GM12878 (cell line): ENCODE results near the gene ALPP. TPM values are rescaled to one million over a fixed set of nuclear protein-coding genes. Genes with fewer than 3 reads are reported as not detected.

Experiments used
- ATAC-seq: fragments of 200-7000 bp; cut with Tn5 transposase; 3 replicates; pipeline ENCODE4 v1.9.1; 2020; ENCODE audit warnings: mild to moderate bottlenecking, moderate library complexity
- BruUV-seq: library from RNA; stranded (reverse); fragments of 400-500 nt; replicated peaks from 2 replicates; lab custom pipeline; 2021; lab: Mats Ljungman, UMichigan
- CTCF ChIA-PET: fragments of 300-600 bp; sonication (Branson Sonifier 250); formaldehyde crosslinking; extraction: SDS; loops from one replicate; lab custom pipeline; 2021; ENCODE audit warnings: inconsistent platforms; lab: Yijun Ruan, JAX
- POLR2A ChIA-PET: fragments of 350-600 bp; formaldehyde crosslinking; extraction: SDS; loops from one replicate; lab custom pipeline; 2021; ENCODE audit warnings: inconsistent platforms; lab: Charles Lee
- RAD21 ChIA-PET: fragments of 300-600 bp; sonication (Branson Sonifier 250); formaldehyde crosslinking; loops from one replicate; lab custom pipeline; 2023; ENCODE audit warnings: antibody characterized with exemption; ENCODE audit not compliant: unreplicated experiment; lab: Charles Lee
- SMC1A ChIA-PET: fragments of 300-600 bp; sonication (Branson Sonifier 250); formaldehyde crosslinking; loops from one replicate; lab custom pipeline; 2023; ENCODE audit not compliant: unreplicated experiment, uncharacterized antibody; lab: Charles Lee
- DNase-seq: peaks from one replicate; pipeline ENCODE4 v3.0.0-alpha.2; 2011; ENCODE audit warnings: low read depth, low spot score
- FAIRE-seq: peaks from 3 replicates; lab custom pipeline; 2011; peaks lifted over from hg19 to GRCh38; lab: Jason Lieb, UNC
- H2AFZ ChIP-seq: 2 replicates; pipeline ENCODE4 v1.6.0; 2011; ENCODE audit warnings: low read depth, low read length, control low read depth; ENCODE audit not compliant: control insufficient read depth
- H3K27ac ChIP-seq: 2 replicates; pipeline ENCODE4 v1.5.1; 2011; ENCODE audit warnings: control low read depth; ENCODE audit not compliant: control insufficient read depth, insufficient read depth
- H3K27me3 ChIP-seq, 2 experiments: replicated peaks in 1 of 2; 2 replicates each; pipeline versions ENCODE4 v1.6.0 to v1.6.1; 2011; ENCODE audit warnings: low read length in 1 of 2; ENCODE audit not compliant: control insufficient read depth in 2 of 2, insufficient read depth in 2 of 2
- H3K36me3 ChIP-seq, 2 experiments: 2 replicates each; pipeline ENCODE4 v1.5.1; 2011; ENCODE audit warnings: low read length in 1 of 2; ENCODE audit not compliant: control insufficient read depth in 2 of 2, insufficient read depth in 2 of 2
- H3K4me1 ChIP-seq: 2 replicates; pipeline ENCODE4 v1.6.1; 2011; ENCODE audit warnings: mild to moderate bottlenecking, low read length, moderate library complexity, mixed read lengths; ENCODE audit not compliant: control insufficient read depth, insufficient read depth
- H3K4me2 ChIP-seq: 2 replicates; pipeline ENCODE4 v1.6.0; 2011; ENCODE audit warnings: control low read depth; ENCODE audit not compliant: control insufficient read depth, insufficient read depth
- H3K4me3 ChIP-seq: fragments of 200-600 bp; sonication (generic); 2 replicates; pipeline ENCODE4 v1.5.1; 2016
- H3K79me2 ChIP-seq: 2 replicates; pipeline ENCODE4 v1.6.0; 2011; ENCODE audit warnings: low read length; ENCODE audit not compliant: control insufficient read depth, insufficient read depth
- H3K9ac ChIP-seq: 2 replicates; pipeline ENCODE4 v1.8.0; 2011; ENCODE audit warnings: low read length, control low read depth, mixed read lengths; ENCODE audit not compliant: control insufficient read depth, insufficient read depth
- H3K9me3 ChIP-seq: replicated peaks from 3 replicates; pipeline ENCODE4 v1.5.1; 2011; ENCODE audit warnings: mild to moderate bottlenecking, low read length; ENCODE audit not compliant: control insufficient read depth, insufficient read depth
- H4K20me1 ChIP-seq: 2 replicates; pipeline ENCODE4 v1.6.0; 2011; ENCODE audit not compliant: control insufficient read depth, insufficient read depth
- CEBPZ ChIP-seq: fragments of 150-350 bp; IDR thresholded peaks from 2 replicates; pipeline ENCODE4 v1.6.1; 2016; ENCODE audit warnings: low read depth, low read length
- CUX1 ChIP-seq: IDR thresholded peaks from 2 replicates; pipeline ENCODE4 v1.6.1; 2012; ENCODE audit warnings: improper control_type of control experiment, low read depth, low read length; ENCODE audit not compliant: insufficient replicate concordance
- GATAD2B ChIP-seq: fragments of 450-650 bp; conservative IDR thresholded peaks from 2 replicates; pipeline ENCODE4 v1.6.1; 2017; ENCODE audit warnings: low read depth, mild to moderate bottlenecking, moderate library complexity
- HCFC1 ChIP-seq: fragments of 150-350 bp; IDR thresholded peaks from 2 replicates; pipeline ENCODE4 v1.6.1; 2014; ENCODE audit warnings: low read length
- HDAC6 ChIP-seq: fragments of 200-600 bp; sonication (generic); IDR thresholded peaks from one replicate; pipeline ENCODE4 v1.8.0; 2017; ENCODE audit warnings: antibody characterized with exemption; ENCODE audit not compliant: unreplicated experiment
- MEF2B ChIP-seq: fragments of 450-650 bp; IDR thresholded peaks from 2 replicates; pipeline ENCODE4 v1.6.1; 2018; ENCODE audit warnings: mild to moderate bottlenecking, moderate library complexity; ENCODE audit not compliant: partially characterized antibody, poor library complexity, severe bottlenecking
- POLR2AphosphoS5 ChIP-seq: IDR thresholded peaks from 2 replicates; pipeline ENCODE4 v1.6.1; 2011; ENCODE audit warnings: mild to moderate bottlenecking, low read length, inconsistent platforms
- SKIL ChIP-seq: fragments of 450-650 bp; IDR thresholded peaks from 2 replicates; pipeline ENCODE4 v1.6.1; 2017; ENCODE audit warnings: mild to moderate bottlenecking, low read depth, inconsistent platforms; ENCODE audit not compliant: poor library complexity, severe bottlenecking
- ZNF207 ChIP-seq: fragments of 450-650 bp; IDR thresholded peaks from 2 replicates; pipeline ENCODE4 v1.6.1; 2014; ENCODE audit warnings: antibody characterized with exemption, mild to moderate bottlenecking, borderline replicate concordance
- WGBS: methylation state at CpG from one replicate; pipeline ENCODE4 v1.1.6; 2016; ENCODE audit warnings: low lambda C conversion rate; ENCODE audit not compliant: insufficient replicate concordance, insufficient coverage; ENCODE audit errors: missing lambda C conversion rate; 5-methylcytosine and 5-hydroxymethylcytosine counted together
- in situ Hi-C: fragments of 300-500 bp; cut with MboI; formaldehyde crosslinking; loops from 9 replicates; pipeline ENCODE4 v1.14.3; 2018; ENCODE audit warnings: mixed read lengths
- intact Hi-C: fragments of 100-400 bp; cut with micrococcal nuclease; formaldehyde crosslinking; loops from one replicate; pipeline ENCODE4 v1.14.2; 2022; ENCODE audit not compliant: unreplicated experiment
- polyA plus RNA-seq, 11 experiments: library from polyadenylated mRNA; depleted of rRNA in 4 of 11; unstranded in 6 of 11; stranded (reverse) in 5 of 11; fragments of >200 nt; fragmentation: Nextera tagmentation in 4 of 11; fragmentation: Illumina TruSeq in 1 of 11; extraction: Ambion mirVana in 4 of 11; extraction: Trizol in 1 of 11; gene quantifications; 1 replicate in 1 of 11; 2 replicates in 10 of 11; pipeline versions ENCODE4 v1.2.1 to v1.2.3, GENCODE V29; 2011 to 2016; ENCODE audit warnings: inconsistent platforms in 2 of 11, missing spikeins in 2 of 11, low read depth in 1 of 11
- total RNA-seq, 4 experiments: library from RNA; depleted of rRNA in 3 of 4; stranded (reverse); fragments of >200 nt in 3 of 4; fragmentation: Illumina TruSeq in 1 of 4; extraction: Trizol in 1 of 4; gene quantifications; 2 replicates each; pipeline versions ENCODE4 v1.2.1 to v1.2.3, GENCODE V29; 2013 to 2021

The ALPP gene
- total and polyA plus RNA-seq, 10 of the 15 experiments (the other 5 are each of a cell fraction or from before 2014, with no cell fraction given) = 0.21 TPM; not detected in 9

GRCh38 chr2:232390661-232391060 is 12.1 kb downstream of the ALPP start (continued):
- TF ChIP-seq CEBPZ (no peak), CUX1 (no peak)
- TF ChIP-seq, all 136 proteins: peak for 0

GRCh38 chr2:232393556-232393955 is 15.0 kb downstream of the ALPP start:
- H3K4me1 ChIP-seq = no peaks in the 10 kb centered on the region
- WGBS = 82% methylated on average over 8 of the region's 8 CpGs
- BruUV-seq = no TSS peak
- no peak for ATAC-seq
- no peak overlapping the region for H3K27ac ChIP-seq
- no peaks in the 10 kb centered on the region for H3K9me3 ChIP-seq
- H3K27me3 ChIP-seq = no peaks in the 10 kb centered on the region
- no peaks in the 10 kb centered on the region for H4K20me1 ChIP-seq
- ChIA-PET RAD21 (no interaction called here), POLR2A (no interaction called here), SMC1A (interaction anchor here (0.9 kb wide), 1 partner anchor 20 kb away, joined by 3 read pairs; no protein-coding TSS in a partner anchor), CTCF (no interaction called here)
- H3K9ac ChIP-seq = no peak overlapping the region
- in situ Hi-C loops (no loop called here), intact Hi-C loops (no loop called here)
- FAIRE-seq = no peak
- no peaks in the 10 kb centered on the region for H3K36me3 ChIP-seq
- no peak overlapping the region for H3K4me3 ChIP-seq
- no peak overlapping the region for H2AFZ ChIP-seq
- DNase-seq = no peak
- H3K79me2 ChIP-seq = no peaks in the 10 kb centered on the region
- H3K4me2 ChIP-seq = no peak overlapping the region
- no peak for TF ChIP-seq POLR2AphosphoS5
- TF ChIP-seq MEF2B = no peak
- no peak for TF ChIP-seq HCFC1
- TF ChIP-seq SKIL = no peak
- no peak for TF ChIP-seq HDAC6
- TF ChIP-seq GATAD2B = no peak
- no peak for TF ChIP-seq ZNF207
